GM23338 (cell line): Measurements from ENCODE around the gene HLCS. TPM values are rescaled to one million over a fixed set of nuclear protein-coding genes. Genes with fewer than 3 reads are reported as not detected.

Experiments used
- ATAC-seq: fragments of 200-7000 bp; cut with Tn5 transposase; 3 replicates; pipeline ENCODE4 v1.9.1; 2020
- DNase-seq: peaks from one replicate; pipeline ENCODE4 v3.0.0-alpha.2; 2015; ENCODE audit warnings: low spot score
- H2AFZ ChIP-seq: fragments of 200-600 bp; sonication (generic); 2 replicates; pipeline ENCODE4 v1.8.0; 2016; ENCODE audit warnings: antibody characterized with exemption, mild to moderate bottlenecking, moderate library complexity
- H3F3A ChIP-seq: fragments of 200-600 bp; sonication (generic); replicated peaks from 2 replicates; pipeline ENCODE4 v1.8.0; 2017; ENCODE audit warnings: antibody characterized with exemption, mixed run types, low read depth
- H3K27ac ChIP-seq: fragments of 200-600 bp; sonication (generic); 2 replicates; pipeline ENCODE4 v1.6.1; 2016; ENCODE audit warnings: low read depth
- H3K27me3 ChIP-seq: fragments of 200-600 bp; sonication (generic); 2 replicates; pipeline ENCODE4 v1.8.0; 2016; ENCODE audit warnings: mild to moderate bottlenecking, mixed run types, moderate library complexity; ENCODE audit not compliant: insufficient read depth
- H3K36me3 ChIP-seq: fragments of 200-600 bp; sonication (generic); 2 replicates; pipeline ENCODE4 v1.8.0; 2016; ENCODE audit warnings: mild to moderate bottlenecking; ENCODE audit not compliant: insufficient read depth
- H3K4me1 ChIP-seq: fragments of 200-600 bp; sonication (generic); 2 replicates; pipeline ENCODE4 v1.8.0; 2016; ENCODE audit warnings: mild to moderate bottlenecking, moderate library complexity; ENCODE audit not compliant: insufficient read depth
- H3K4me2 ChIP-seq: fragments of 200-600 bp; sonication (generic); 2 replicates; pipeline ENCODE4 v1.7.1; 2017; ENCODE audit warnings: mixed run types
- H3K4me3 ChIP-seq: fragments of 200-600 bp; sonication (generic); 2 replicates; pipeline ENCODE4 v1.6.1; 2016; ENCODE audit warnings: mixed run types
- H3K79me2 ChIP-seq: fragments of 200-600 bp; sonication (generic); replicated peaks from 2 replicates; pipeline ENCODE4 v1.8.0; 2017; ENCODE audit warnings: mild to moderate bottlenecking; ENCODE audit not compliant: insufficient read depth
- H3K9me2 ChIP-seq: fragments of 200-600 bp; sonication (generic); 2 replicates; pipeline ENCODE4 v1.8.0; 2017; ENCODE audit not compliant: insufficient read depth
- H4K20me1 ChIP-seq: fragments of 200-600 bp; sonication (generic); replicated peaks from 2 replicates; pipeline ENCODE4 v1.8.0; 2017; ENCODE audit warnings: mild to moderate bottlenecking; ENCODE audit not compliant: insufficient read depth
- H3K27ac Mint-ChIP-seq: 2 replicates; pipeline ENCODE4 v1.8.0; 2020; ENCODE audit warnings: inconsistent platforms, mild to moderate bottlenecking, moderate library complexity, mixed read lengths
- H3K27me3 Mint-ChIP-seq: 3 replicates; pipeline ENCODE4 v1.8.0; 2022; ENCODE audit warnings: low read depth, mild to moderate bottlenecking, moderate library complexity, mixed read lengths, inconsistent platforms; ENCODE audit not compliant: insufficient read depth, poor library complexity
- H3K36me3 Mint-ChIP-seq: 3 replicates; pipeline ENCODE4 v1.8.0; 2021; ENCODE audit warnings: low read depth, mild to moderate bottlenecking, inconsistent platforms, moderate library complexity, mixed read lengths
- H3K4me1 Mint-ChIP-seq: 3 replicates; pipeline ENCODE4 v1.8.0; 2020; ENCODE audit warnings: mild to moderate bottlenecking, inconsistent platforms, mixed read lengths
- H3K4me3 Mint-ChIP-seq: 3 replicates; pipeline ENCODE4 v1.8.0; 2021; ENCODE audit warnings: moderate library complexity, mild to moderate bottlenecking, inconsistent platforms, mixed read lengths
- H3K9me3 Mint-ChIP-seq: 3 replicates; pipeline ENCODE4 v1.8.0; 2020; ENCODE audit warnings: moderate library complexity, mild to moderate bottlenecking, inconsistent platforms, mixed read lengths
- CREB1 ChIP-seq: fragments of 250-450 bp; sonication (Bioruptor Pico); IDR thresholded peaks from 2 replicates; pipeline ENCODE4 v1.5.0; 2020; ENCODE audit warnings: low read depth, mild to moderate bottlenecking, moderate library complexity
- EZH2 ChIP-seq: fragments of 200-600 bp; sonication (generic); IDR thresholded peaks from one replicate; pipeline ENCODE4 v1.8.0; 2017; ENCODE audit warnings: antibody characterized with exemption, mild to moderate bottlenecking, low read depth; ENCODE audit not compliant: unreplicated experiment
- EZH2phosphoT487 ChIP-seq: fragments of 200-600 bp; sonication (generic); IDR thresholded peaks from one replicate; pipeline ENCODE4 v1.8.1; 2018; ENCODE audit warnings: antibody characterized with exemption; ENCODE audit not compliant: unreplicated experiment
- JUNB ChIP-seq: IDR thresholded peaks from one replicate; pipeline ENCODE4 v1.6.1; 2016; ENCODE audit warnings: antibody characterized with exemption; ENCODE audit not compliant: unreplicated experiment
- POLR2AphosphoS5 ChIP-seq: IDR thresholded peaks from 2 replicates; pipeline ENCODE4 v1.6.1; 2016; ENCODE audit warnings: antibody characterized with exemption, low read depth
- STAT1 ChIP-seq: IDR thresholded peaks from one replicate; pipeline ENCODE4 v1.6.1; 2016; ENCODE audit warnings: antibody characterized with exemption; ENCODE audit not compliant: unreplicated experiment
- ZNF114 ChIP-seq: fragments of 250-450 bp; sonication (Bioruptor Pico); IDR thresholded peaks from 2 replicates; pipeline ENCODE4 v1.5.0; 2020; ENCODE audit warnings: mild to moderate bottlenecking, moderate library complexity
- polyA plus RNA-seq: library from polyadenylated mRNA; unstranded; fragments of >200 nt; fragmentation: Nextera tagmentation; extraction: Ambion mirVana; gene quantifications from 2 replicates; pipeline ENCODE4 v1.2.1, GENCODE V29; 2016
- total RNA-seq: library from RNA; depleted of rRNA; stranded (reverse); fragments of >200 nt; shearing (Covaris generic); gene quantifications from 2 replicates; pipeline ENCODE4 v1.2.3, GENCODE V29; 2014
- TF ChIP-seq, protein P1 (sequence below): fragments of 250-450 bp; sonication (Bioruptor Pico); IDR thresholded peaks from 2 replicates; pipeline ENCODE4 v1.5.0; 2020; ENCODE audit warnings: mild to moderate bottlenecking, moderate library complexity
- TF ChIP-seq, protein P2 (sequence below): IDR thresholded peaks from 2 replicates; pipeline ENCODE4 v1.6.1; 2016; ENCODE audit warnings: antibody characterized with exemption
- TF ChIP-seq, protein P3 (sequence below), 2 experiments: fragments of 200-600 bp in 1 of 2; sonication (generic) in 1 of 2; conservative IDR thresholded peaks; 2 replicates each; pipeline versions ENCODE4 v1.5.1 to v1.6.1; 2016 to 2017; ENCODE audit warnings: antibody characterized with exemption in 2 of 2, low read depth in 2 of 2, mild to moderate bottlenecking in 2 of 2, moderate library complexity in 1 of 2

The HLCS gene
- total and polyA plus RNA-seq, 2 experiments from 2014 or later = 6.1 to 14.7 TPM

DNA sequence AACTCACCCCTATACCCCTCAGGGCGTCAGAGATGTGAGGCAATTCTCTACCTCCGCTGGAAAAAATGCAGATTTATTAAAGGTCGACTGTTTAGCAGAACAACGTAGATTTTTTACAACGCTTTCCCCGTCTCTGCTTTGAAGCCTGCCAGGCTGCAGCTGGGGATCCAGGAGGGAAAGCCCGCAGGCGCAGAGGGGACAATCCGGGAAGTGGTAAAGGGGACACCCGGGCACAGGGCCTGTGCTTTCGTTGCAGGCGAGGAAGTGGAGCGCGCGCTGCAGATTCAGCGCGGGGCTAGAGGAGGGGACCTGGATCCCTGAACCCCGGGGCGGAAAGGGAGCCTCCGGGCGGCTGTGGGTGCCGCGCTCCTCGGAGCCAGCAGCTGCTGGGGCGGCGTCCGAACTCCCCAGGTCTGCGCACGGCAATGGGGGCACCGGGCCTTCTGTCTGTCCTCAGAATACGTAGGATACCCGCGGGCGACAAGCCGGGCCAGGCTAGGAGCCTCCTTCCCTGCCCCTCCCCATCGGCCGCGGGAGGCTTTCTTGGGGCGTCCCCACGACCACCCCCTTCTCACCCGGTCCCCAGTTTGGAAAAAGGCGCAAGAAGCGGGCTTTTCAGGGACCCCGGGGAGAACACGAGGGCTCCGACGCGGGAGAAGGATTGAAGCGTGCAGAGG, 262.1 kb downstream of the HLCS start (continued):
- TF ChIP-seq, protein P1, sequence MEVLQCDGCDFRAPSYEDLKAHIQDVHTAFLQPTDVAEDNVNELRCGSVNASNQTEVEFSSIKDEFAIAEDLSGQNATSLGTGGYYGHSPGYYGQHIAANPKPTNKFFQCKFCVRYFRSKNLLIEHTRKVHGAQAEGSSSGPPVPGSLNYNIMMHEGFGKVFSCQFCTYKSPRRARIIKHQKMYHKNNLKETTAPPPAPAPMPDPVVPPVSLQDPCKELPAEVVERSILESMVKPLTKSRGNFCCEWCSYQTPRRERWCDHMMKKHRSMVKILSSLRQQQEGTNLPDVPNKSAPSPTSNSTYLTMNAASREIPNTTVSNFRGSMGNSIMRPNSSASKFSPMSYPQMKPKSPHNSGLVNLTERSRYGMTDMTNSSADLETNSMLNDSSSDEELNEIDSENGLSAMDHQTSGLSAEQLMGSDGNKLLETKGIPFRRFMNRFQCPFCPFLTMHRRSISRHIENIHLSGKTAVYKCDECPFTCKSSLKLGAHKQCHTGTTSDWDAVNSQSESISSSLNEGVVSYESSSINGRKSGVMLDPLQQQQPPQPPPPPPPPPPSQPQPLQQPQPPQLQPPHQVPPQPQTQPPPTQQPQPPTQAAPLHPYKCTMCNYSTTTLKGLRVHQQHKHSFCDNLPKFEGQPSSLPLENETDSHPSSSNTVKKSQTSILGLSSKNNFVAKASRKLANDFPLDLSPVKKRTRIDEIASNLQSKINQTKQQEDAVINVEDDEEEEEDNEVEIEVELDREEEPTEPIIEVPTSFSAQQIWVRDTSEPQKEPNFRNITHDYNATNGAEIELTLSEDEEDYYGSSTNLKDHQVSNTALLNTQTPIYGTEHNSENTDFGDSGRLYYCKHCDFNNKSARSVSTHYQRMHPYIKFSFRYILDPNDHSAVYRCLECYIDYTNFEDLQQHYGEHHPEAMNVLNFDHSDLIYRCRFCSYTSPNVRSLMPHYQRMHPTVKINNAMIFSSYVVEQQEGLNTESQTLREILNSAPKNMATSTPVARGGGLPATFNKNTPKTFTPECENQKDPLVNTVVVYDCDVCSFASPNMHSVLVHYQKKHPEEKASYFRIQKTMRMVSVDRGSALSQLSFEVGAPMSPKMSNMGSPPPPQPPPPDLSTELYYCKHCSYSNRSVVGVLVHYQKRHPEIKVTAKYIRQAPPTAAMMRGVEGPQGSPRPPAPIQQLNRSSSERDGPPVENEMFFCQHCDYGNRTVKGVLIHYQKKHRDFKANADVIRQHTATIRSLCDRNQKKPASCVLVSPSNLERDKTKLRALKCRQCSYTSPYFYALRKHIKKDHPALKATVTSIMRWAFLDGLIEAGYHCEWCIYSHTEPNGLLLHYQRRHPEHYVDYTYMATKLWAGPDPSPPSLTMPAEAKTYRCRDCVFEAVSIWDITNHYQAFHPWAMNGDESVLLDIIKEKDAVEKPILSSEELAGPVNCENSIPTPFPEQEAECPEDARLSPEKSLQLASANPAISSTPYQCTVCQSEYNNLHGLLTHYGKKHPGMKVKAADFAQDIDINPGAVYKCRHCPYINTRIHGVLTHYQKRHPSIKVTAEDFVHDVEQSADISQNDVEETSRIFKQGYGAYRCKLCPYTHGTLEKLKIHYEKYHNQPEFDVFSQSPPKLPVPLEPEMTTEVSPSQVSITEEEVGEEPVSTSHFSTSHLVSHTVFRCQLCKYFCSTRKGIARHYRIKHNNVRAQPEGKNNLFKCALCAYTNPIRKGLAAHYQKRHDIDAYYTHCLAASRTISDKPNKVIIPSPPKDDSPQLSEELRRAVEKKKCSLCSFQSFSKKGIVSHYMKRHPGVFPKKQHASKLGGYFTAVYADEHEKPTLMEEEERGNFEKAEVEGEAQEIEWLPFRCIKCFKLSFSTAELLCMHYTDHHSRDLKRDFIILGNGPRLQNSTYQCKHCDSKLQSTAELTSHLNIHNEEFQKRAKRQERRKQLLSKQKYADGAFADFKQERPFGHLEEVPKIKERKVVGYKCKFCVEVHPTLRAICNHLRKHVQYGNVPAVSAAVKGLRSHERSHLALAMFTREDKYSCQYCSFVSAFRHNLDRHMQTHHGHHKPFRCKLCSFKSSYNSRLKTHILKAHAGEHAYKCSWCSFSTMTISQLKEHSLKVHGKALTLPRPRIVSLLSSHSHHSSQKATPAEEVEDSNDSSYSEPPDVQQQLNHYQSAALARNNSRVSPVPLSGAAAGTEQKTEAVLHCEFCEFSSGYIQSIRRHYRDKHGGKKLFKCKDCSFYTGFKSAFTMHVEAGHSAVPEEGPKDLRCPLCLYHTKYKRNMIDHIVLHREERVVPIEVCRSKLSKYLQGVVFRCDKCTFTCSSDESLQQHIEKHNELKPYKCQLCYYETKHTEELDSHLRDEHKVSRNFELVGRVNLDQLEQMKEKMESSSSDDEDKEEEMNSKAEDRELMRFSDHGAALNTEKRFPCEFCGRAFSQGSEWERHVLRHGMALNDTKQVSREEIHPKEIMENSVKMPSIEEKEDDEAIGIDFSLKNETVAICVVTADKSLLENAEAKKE (CRISPR knock-in tag) = no peak
- peak; percentile 74 for TF ChIP-seq EZH2phosphoT487
- TF ChIP-seq, protein P2, sequence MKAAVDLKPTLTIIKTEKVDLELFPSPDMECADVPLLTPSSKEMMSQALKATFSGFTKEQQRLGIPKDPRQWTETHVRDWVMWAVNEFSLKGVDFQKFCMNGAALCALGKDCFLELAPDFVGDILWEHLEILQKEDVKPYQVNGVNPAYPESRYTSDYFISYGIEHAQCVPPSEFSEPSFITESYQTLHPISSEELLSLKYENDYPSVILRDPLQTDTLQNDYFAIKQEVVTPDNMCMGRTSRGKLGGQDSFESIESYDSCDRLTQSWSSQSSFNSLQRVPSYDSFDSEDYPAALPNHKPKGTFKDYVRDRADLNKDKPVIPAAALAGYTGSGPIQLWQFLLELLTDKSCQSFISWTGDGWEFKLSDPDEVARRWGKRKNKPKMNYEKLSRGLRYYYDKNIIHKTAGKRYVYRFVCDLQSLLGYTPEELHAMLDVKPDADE = no peak
- TF ChIP-seq ZNF114 = no peak
- no peak for TF ChIP-seq STAT1
- TF ChIP-seq POLR2AphosphoS5 = no peak
- TF ChIP-seq JUNB = no peak

DNA sequence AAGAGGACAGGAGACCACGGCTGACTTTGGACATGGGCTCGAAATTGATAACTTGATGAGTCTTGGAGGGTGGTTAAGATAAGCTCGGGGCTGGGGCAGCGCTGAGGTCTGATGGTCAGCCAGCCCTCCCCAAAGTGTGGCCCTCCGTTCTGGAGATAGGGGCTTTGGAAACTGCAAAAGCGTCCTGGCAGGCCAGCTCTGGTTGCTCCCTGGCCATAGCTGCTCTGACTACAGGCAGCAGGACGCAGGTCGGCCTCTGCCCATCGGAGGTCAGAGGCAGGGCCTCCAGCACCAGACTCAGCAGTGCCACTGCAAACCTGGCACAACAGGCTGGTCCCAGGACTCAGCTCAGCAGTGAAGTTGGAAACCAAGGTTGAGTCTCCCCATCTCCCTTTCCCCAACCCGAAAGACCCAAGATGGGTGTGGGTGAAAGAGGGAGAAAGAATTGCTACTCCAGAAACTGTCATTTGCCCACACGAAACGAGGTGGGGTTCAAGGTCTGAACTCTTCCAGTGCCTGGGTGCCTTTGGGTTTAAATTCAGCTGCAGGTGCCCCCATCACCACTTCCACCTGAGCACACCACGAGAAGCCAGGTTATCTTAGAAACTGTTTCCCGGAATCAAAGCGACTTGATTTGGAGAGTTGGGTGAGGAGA, 262.7 kb downstream of the HLCS start:
- H3K36me3 ChIP-seq = no peaks in the 10 kb centered on the region
- H4K20me1 ChIP-seq = peaks cover 3% of the 10 kb centered on the region
- Mint-ChIP-seq H3K9me3 (peaks cover 9% of the 10 kb centered on the region; the same call in 2 of the 3 replicates), H3K4me3 (peak overlapping the region; percentile 51), H3K27ac (no peak overlapping the region), H3K27me3 (peaks cover 97% of the 10 kb centered on the region), H3K4me1 (peaks cover 55% of the 10 kb centered on the region), H3K36me3 (no peaks in the 10 kb centered on the region; the same call in 2 of the 3 replicates)
- 0 out of 2 replicates have a peak overlapping the region, but pooled peaks have one; percentile 78 for H3K4me2 ChIP-seq
- peaks cover 65% of the 10 kb centered on the region for H3K4me1 ChIP-seq
- no peak overlapping the region for H2AFZ ChIP-seq
- H3K27ac ChIP-seq = no peak overlapping the region
- peaks cover 100% of the 10 kb centered on the region for H3K27me3 ChIP-seq
- H3K79me2 ChIP-seq = no peaks in the 10 kb centered on the region
- H3K9me2 ChIP-seq = no peaks in the 10 kb centered on the region
- peaks cover 20% of the 10 kb centered on the region; the same call in 1 of the 2 replicates for H3F3A ChIP-seq
- ATAC-seq = no peak
- H3K4me3 ChIP-seq = peak overlapping the region; percentile 53
- no peak for DNase-seq
- TF ChIP-seq, protein P3, sequence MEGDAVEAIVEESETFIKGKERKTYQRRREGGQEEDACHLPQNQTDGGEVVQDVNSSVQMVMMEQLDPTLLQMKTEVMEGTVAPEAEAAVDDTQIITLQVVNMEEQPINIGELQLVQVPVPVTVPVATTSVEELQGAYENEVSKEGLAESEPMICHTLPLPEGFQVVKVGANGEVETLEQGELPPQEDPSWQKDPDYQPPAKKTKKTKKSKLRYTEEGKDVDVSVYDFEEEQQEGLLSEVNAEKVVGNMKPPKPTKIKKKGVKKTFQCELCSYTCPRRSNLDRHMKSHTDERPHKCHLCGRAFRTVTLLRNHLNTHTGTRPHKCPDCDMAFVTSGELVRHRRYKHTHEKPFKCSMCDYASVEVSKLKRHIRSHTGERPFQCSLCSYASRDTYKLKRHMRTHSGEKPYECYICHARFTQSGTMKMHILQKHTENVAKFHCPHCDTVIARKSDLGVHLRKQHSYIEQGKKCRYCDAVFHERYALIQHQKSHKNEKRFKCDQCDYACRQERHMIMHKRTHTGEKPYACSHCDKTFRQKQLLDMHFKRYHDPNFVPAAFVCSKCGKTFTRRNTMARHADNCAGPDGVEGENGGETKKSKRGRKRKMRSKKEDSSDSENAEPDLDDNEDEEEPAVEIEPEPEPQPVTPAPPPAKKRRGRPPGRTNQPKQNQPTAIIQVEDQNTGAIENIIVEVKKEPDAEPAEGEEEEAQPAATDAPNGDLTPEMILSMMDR (conservative IDR thresholded peaks at IDR 0.05; ENCODE audit: low read depth in 2 of 2) = no peak
- TF ChIP-seq EZH2phosphoT487 (no peak), CREB1 (CRISPR knock-in tag) (no peak), EZH2 (no peak), STAT1 (no peak), POLR2AphosphoS5 (no peak)
- TF ChIP-seq, protein P2 = no peak
